ENCODE results near the gene CARHSP1. TPM values are rescaled to one million over a fixed set of nuclear protein-coding genes. Genes with fewer than 3 reads are reported as not detected.

CARHSP1 gene
- total and polyA plus RNA-seq, 2 of the 8 experiments (the other 6 are each of a cell fraction or from before 2014, with no cell fraction given), result 292 to 300 TPM

GRCh38 chr16:8904018-8904430, 35.2 kb upstream of the CARHSP1 start (continued):
- TF ChIP-seq RXRA (IDR thresholded peaks at IDR 0.05; ENCODE audit: insufficient read depth, low read depth, low read length) (no peak), ATF2 (IDR thresholded peaks at IDR 0.05; ENCODE audit: low read length) (no peak), RAD21 (IDR thresholded peaks at IDR 0.05 in 1 of 2, conservative IDR thresholded peaks at IDR 0.05 in 1 of 2; ENCODE audit: low read depth in 2 of 2, low read length in 2 of 2) (no peak)
